AG20443 (cell line): ENCODE results near the gene GPR160.

Experiments
- DNase-seq: peaks from one replicate; pipeline ENCODE4 v3.0.0; 2012; ENCODE audit warnings: low spot score, mixed read lengths

The GPR160 gene

GRCh38 chr3:170027233-170028102 is 10.3 kb upstream of the GPR160 start:
- no peak for DNase-seq

- no peak for DNase-seq
These were observed 4.3 kb upstream of the GPR160 start for GRCh38 chr3:170033489-170033888.

- no peak for DNase-seq
These were observed 777 bp downstream of the GPR160 start for GRCh38 chr3:170038434-170039110.

- DNase-seq = no peak
These were observed 2.6 kb downstream of the GPR160 start for GRCh38 chr3:170040418-170040817.

GRCh38 chr3:170043506-170043905 is 5.7 kb downstream of the GPR160 start:
- DNase-seq = no peak

GRCh38 chr3:170044271-170044670 is 6.5 kb downstream of the GPR160 start:
- no peak for DNase-seq

GRCh38 chr3:170044795-170045244 is 7.0 kb downstream of the GPR160 start:
- DNase-seq = no peak

- DNase-seq = no peak
These were observed 8.7 kb downstream of the GPR160 start for GRCh38 chr3:170046269-170047132.

- no peak for DNase-seq
These were observed 9.3 kb downstream of the GPR160 start for GRCh38 chr3:170047133-170047404.

GRCh38 chr3:170049146-170050000 is 11.6 kb downstream of the GPR160 start:
- DNase-seq = peak; percentile 53

GRCh38 chr3:170050753-170051152 is 13.0 kb downstream of the GPR160 start:
- no peak for DNase-seq

GRCh38 chr3:170052398-170052797 is 14.6 kb downstream of the GPR160 start:
- DNase-seq = no peak

- DNase-seq = no peak
These were observed 16.4 kb downstream of the GPR160 start for GRCh38 chr3:170054204-170054603.

GRCh38 chr3:170055209-170055608 is 17.4 kb downstream of the GPR160 start:
- DNase-seq = peak; percentile 31

GRCh38 chr3:170056710-170057454 is 19.1 kb downstream of the GPR160 start:
- no peak for DNase-seq

GRCh38 chr3:170057550-170057949 is 19.8 kb downstream of the GPR160 start:
- no peak for DNase-seq

GRCh38 chr3:170058127-170058526 is 20.3 kb downstream of the GPR160 start:
- no peak for DNase-seq

GRCh38 chr3:170059447-170059846 is 21.7 kb downstream of the GPR160 start:
- DNase-seq = no peak

GRCh38 chr3:170062068-170062467 is 24.3 kb downstream of the GPR160 start:
- DNase-seq = no peak

GRCh38 chr3:170062769-170063168 is 25.0 kb downstream of the GPR160 start:
- DNase-seq = no peak

- no peak for DNase-seq
These were observed 25.9 kb downstream of the GPR160 start for GRCh38 chr3:170063691-170064090.
